PFSK-1 (cell line): ENCODE measurements around the gene MS4A3.

Experiments
- POLR2AphosphoS5 ChIP-seq: IDR thresholded peaks from 2 replicates; pipeline ENCODE4 v1.6.1; 2012; ENCODE audit warnings: low read depth, mild to moderate bottlenecking, control low read depth, low read length, moderate library complexity
- REST ChIP-seq, 2 experiments: IDR thresholded peaks; 2 replicates each; pipeline versions ENCODE4 v1.6.1 to v1.8.0; 2011 to 2012; ENCODE audit warnings: low read depth in 2 of 2, low read length in 2 of 2, control low read depth in 1 of 2, inconsistent platforms in 1 of 2, mild to moderate bottlenecking in 1 of 2, moderate library complexity in 1 of 2; ENCODE audit not compliant: insufficient read depth in 1 of 2
- SIN3A ChIP-seq: IDR thresholded peaks from 2 replicates; pipeline ENCODE4 v1.6.1; 2012; ENCODE audit warnings: mild to moderate bottlenecking, low read length, moderate library complexity, borderline replicate concordance; ENCODE audit not compliant: insufficient read depth
- TAF1 ChIP-seq: IDR thresholded peaks from 2 replicates; pipeline ENCODE4 v1.6.1; 2012; ENCODE audit warnings: low read length, control low read depth, borderline replicate concordance; ENCODE audit not compliant: insufficient read depth

DNA sequence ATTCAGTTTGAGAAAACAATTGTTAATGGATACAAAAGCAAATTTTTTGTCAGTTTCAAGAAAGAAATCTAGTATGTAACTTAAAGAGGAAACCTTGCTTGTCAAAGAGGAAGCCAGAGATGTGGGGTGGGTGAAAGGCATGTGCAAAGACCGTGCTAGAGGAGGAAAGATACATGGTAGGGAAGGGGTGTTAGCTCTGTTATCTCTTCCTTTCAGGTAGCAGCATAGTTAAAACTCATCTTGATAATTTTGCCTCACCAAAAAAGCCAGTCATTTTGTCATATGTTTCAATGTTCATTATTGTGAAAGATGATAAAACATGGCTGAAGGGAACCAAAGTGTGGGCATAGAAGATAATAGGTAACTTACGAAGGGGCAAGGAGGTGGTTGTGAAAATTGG lies 29.4 kb downstream of the MS4A3 start:
- TF ChIP-seq TAF1 (no peak), POLR2AphosphoS5 (no peak), REST (IDR thresholded peaks at IDR 0.05; ENCODE audit: insufficient read depth in 1 of 2, low read depth in 2 of 2, low read length in 2 of 2) (no peak), SIN3A (no peak)
